Sciatic nerve (tissue), 2 donors: ENCODE measurements around the gene MGAT4A. TPM values are rescaled to one million over a fixed set of nuclear protein-coding genes. Genes with fewer than 3 reads are reported as not detected.

Experiments used
- ATAC-seq: fragments of 200-7000 bp; cut with Tn5 transposase; one replicate; pipeline ENCODE4 v1.9.1; 2020; ENCODE audit warnings: mild to moderate bottlenecking, moderate library complexity
- DNase-seq: peaks from one replicate; pipeline ENCODE4 v3.0.0-alpha.2; 2020; ENCODE audit warnings: low spot score
- intact Hi-C: fragments of 100-400 bp; cut with DNase I; formaldehyde crosslinking; loops from one replicate; pipeline ENCODE4 v1.14.2; 2022
- total RNA-seq: library from RNA; stranded (reverse); fragmentation: NEBNext Ultra II Directional; extraction: Animal tissue kit (Norgen Biotek cat#: 25700); gene quantifications from one replicate; pipeline ENCODE4 v1.2.1, GENCODE V29; 2021
- donor health status: DM: no; HTN: no; CAD: no.
- donor health status: DM: no; HTN: no; CAD: no.

The MGAT4A gene
- 46.0 TPM for total RNA-seq

GRCh38 chr2:98731041-98731893 lies at the start of gene MGAT4A:
Gene MGAT4A, minus strand, starts transcription at chr2:98731132. Its CDS starts 4,800 bp downstream, at chr2:98726332.
- peak; percentile 89 for ATAC-seq
- intact Hi-C loops, result no loop called here
- peak; percentile 82 for DNase-seq

DNA sequence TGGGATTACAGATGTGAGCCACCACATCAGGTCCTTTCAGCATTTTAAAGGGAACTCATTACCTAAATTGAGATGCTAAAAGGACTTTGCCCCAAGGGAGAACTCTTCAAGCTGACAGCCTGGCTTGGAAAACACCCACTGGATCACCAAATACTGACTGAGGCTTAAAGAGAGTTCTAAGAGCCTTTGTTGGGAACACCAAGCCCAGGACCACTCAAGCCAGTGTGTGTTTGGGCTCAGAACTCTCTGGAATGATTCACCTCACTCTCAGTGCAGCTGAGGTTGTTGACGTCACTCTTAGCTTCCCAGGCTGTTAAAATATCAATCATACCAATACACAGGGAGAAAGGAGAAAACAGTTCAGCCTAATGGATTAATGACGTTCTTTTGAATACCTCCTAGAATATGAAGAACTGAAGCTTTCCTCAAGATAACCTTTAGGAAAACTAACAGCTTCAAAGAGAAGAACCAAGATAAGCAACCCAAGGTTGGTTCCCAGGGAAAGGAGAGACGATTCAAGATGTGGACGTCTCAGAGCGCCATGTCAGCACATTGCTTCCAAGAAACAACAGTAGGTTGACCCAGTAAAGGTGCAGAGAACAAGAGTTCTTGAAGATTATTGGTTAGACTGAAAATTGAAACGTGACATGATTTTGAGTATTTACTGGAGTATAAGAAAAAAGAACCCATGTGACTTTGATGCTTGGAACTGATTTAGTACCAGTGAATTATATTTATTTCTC lies 48.0 kb upstream of the MGAT4A start:
- intact Hi-C loops, result no loop called here
- DNase-seq (no peak), ATAC-seq (no peak)

DNA sequence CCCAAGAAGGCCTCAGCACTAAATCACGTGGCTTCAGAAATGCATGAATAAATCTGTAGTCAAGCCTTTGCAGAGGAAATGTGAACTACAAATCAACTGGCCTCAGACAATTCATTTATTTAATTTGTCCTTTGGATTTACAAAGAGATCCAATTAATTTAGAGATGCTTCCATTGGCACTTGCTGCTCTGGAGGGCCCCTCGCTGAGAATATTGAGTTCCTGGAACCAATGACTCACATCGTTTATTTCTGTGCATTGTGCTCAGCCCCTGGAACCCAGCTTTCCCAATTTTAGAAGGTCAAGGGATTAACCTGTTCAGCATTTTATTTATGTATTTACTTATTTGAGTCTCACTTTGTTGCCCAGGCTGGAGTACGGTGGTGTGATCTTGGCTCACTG lies 47.2 kb upstream of the MGAT4A start:
- no peak for ATAC-seq
- DNase-seq, result no peak
- intact Hi-C loops, result no loop called here

DNA sequence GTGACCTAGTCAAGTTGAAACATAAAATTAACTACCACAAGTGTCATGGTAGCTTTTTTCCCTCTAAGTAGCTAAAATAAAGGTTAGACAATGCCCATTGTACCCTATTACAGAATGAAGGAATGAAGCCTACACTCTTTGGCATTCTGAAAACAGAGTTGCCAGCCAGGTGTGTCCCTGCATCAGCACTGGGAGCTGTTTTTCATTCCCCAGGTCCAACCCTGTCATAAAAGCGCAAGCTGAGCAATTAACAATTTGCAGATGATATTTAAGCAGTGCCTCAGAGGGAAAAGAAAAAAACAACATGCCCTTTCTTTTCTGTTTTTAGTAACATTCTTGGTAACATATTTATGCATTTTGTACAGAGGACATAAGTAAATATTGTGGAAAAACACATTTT lies 46.8 kb upstream of the MGAT4A start:
- ATAC-seq (no peak), DNase-seq (no peak)
- intact Hi-C loops, result no loop called here

GRCh38 chr2:98777076-98777475 lies 46.1 kb upstream of the MGAT4A start:
- DNase-seq (no peak), ATAC-seq (no peak)
- intact Hi-C loops, result no loop called here

GRCh38 chr2:98776136-98776535 lies 45.2 kb upstream of the MGAT4A start:
- intact Hi-C loops, result no loop called here
- DNase-seq (no peak), ATAC-seq (no peak)

- intact Hi-C loops, result no loop called here
- no peak for DNase-seq
- no peak for ATAC-seq
Measured at GRCh38 chr2:98775146-98775986, 44.4 kb upstream of the MGAT4A start.

- DNase-seq (no peak), ATAC-seq (no peak)
- intact Hi-C loops, result no loop called here
Measured at GRCh38 chr2:98773907-98774306, 43.0 kb upstream of the MGAT4A start.

- ATAC-seq (no peak), DNase-seq (no peak)
- intact Hi-C loops, result no loop called here
Measured at GRCh38 chr2:98773169-98773568, 42.2 kb upstream of the MGAT4A start.

DNA sequence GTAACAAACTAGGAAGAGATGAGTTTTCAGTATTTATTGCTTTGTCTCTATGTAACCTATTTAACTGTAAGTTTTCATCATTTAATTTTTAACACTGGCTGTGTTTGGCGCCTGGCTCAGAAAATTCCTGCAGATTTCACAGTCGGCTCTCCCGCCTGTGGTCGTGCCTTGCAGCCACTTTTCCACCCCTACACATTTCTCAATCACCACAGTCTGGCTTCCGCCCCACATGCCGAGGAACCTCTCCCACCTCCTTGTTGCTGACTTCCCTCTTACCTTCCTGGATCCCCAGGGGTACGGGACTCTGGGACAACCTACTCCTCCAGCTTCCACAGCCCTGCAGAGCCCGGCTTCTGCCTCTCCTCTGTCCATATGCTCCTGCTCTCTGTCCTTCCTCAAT lies 41.6 kb upstream of the MGAT4A start:
- DNase-seq, result no peak
- ATAC-seq, result no peak
- intact Hi-C loops, result no loop called here

- DNase-seq (no peak), ATAC-seq (peak; percentile 22)
- intact Hi-C loops, result no loop called here
Measured at GRCh38 chr2:98771721-98772524, 41.0 kb upstream of the MGAT4A start.

- intact Hi-C loops, result no loop called here
- ATAC-seq (no peak), DNase-seq (no peak)
Measured at GRCh38 chr2:98771264-98771663, 40.3 kb upstream of the MGAT4A start.

DNA sequence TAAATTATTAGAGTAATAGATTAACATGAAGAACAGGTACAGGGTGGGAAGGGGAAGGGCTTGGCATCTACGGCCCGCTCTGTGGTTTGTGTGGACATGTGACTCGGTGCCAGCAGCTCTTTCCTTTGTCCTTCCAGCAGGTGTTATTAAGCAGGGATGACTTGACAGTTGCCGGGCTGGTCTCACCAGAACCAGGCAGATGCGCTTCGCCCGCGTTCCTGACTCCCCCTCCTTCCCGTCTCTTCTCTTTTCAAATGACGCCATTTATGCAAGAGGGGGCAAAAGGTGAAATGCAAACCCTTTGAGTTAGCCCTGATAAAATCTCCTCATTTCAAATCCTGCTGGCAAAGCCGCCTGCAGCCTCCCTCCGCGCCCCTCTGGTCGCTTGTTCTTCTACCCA lies 38.9 kb upstream of the MGAT4A start:
- DNase-seq, result no peak
- ATAC-seq, result no peak
- intact Hi-C loops, result no loop called here

GRCh38 chr2:98769114-98769476 lies 38.2 kb upstream of the MGAT4A start:
- ATAC-seq (no peak), DNase-seq (no peak)
- intact Hi-C loops, result no loop called here

GRCh38 chr2:98768384-98769113 lies 37.6 kb upstream of the MGAT4A start:
- ATAC-seq, result peak; percentile 51
- DNase-seq, result no peak
- intact Hi-C loops, result no loop called here

DNA sequence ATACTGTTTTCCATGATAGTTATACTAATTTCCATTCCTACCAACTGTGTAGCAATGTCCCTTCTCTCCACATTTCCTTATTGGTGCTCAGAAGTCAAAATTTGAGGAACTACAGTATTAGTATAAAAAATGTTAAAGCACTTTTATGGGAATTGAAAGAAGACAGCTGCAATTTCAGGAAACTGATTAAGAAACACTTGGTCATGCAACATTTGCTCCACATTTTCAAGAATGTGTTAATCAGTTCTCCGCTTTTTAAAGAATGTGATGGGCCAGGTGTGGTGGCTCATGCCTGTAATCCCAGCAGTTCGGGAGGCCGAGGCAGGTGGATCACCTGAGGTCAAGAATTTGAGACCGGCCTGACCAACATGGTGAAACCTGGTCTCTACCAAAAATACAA lies 33.6 kb upstream of the MGAT4A start:
- intact Hi-C loops, result no loop called here
- ATAC-seq (no peak), DNase-seq (no peak)

DNA sequence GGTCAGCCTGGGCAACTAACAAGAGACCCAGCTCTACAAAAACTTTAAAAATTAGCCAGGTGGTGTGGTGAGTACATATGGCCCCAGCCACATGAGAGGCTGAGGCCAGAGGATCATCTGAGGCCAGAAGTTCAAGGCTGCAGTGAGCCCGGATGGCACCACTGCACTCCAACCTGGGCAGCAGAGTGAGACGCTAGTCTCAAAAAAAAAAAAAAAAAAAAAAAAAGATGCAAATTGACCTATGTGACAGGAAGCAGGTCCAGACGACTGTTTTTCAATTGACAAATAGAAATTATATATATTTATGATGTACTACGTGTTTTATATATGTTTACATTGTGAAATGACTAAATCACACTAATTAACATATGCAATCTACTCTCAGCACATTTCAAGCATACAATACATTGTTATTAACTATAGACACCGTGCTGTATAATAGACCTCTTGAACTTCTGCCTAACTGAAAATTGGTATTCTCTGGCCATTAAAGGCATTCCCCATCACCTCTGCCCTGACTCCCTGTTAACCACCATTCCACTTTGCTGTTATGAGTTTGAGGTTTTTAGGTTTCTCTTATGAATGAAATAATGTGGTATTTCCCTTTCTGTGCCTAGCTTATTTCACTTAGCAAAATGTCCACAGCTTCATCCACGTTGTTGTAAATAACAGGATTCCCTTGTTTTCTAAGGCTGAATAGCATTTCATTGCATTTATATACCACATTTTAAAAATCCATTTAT lies 32.4 kb upstream of the MGAT4A start:
- ATAC-seq, result no peak
- intact Hi-C loops, result no loop called here
- DNase-seq, result no peak

GRCh38 chr2:98761909-98762308 lies 31.0 kb upstream of the MGAT4A start:
- DNase-seq (no peak), ATAC-seq (no peak)
- intact Hi-C loops, result no loop called here
